ENCODE results near the gene IVNS1ABP. TPM values are rescaled to one million over a fixed set of nuclear protein-coding genes. Genes with fewer than 3 reads are reported as not detected.

Gene IVNS1ABP
- total RNA-seq, 2 donors from 2014 or later: 44.4 to 58.8 TPM

GRCh38 chr1:185319139-185319475 lies 2.1 kb upstream of the IVNS1ABP start:
- no peak for DNase-seq (ENCODE audit: low spot score)
- Histone ChIP-seq H3K36me3 (no peaks in the 10 kb centered on the region), H3K9me3 (no peaks in the 10 kb centered on the region), H3K4me1 (replicated peaks) (no peaks in the 10 kb centered on the region), H3K4me3 (no peak overlapping the region), H3K27ac (no peak overlapping the region), H3K27me3 (replicated peaks; ENCODE audit: insufficient read depth) (no peaks in the 10 kb centered on the region)
- 79% methylated on average over 1 of the region's 1 CpG for WGBS
- TF ChIP-seq POLR2AphosphoS5 (IDR thresholded peaks at IDR 0.05): no peak
- TF ChIP-seq POLR2A (IDR thresholded peaks at IDR 0.05): no peak
- no peak for TF ChIP-seq CTCF (IDR thresholded peaks at IDR 0.05)
- intact Hi-C loops (cut with DNase I): no loop called here

GRCh38 chr1:185318431-185319138 lies 1.5 kb upstream of the IVNS1ABP start:
- Histone ChIP-seq H3K27ac (peak overlapping the region in 1 of 2 donors; percentile 94), H3K4me3 (no peak overlapping the region), H3K36me3 (no peaks in the 10 kb centered on the region), H3K4me1 (replicated peaks) (no peaks in the 10 kb centered on the region), H3K9me3 (no peaks in the 10 kb centered on the region), H3K27me3 (replicated peaks; ENCODE audit: insufficient read depth) (no peaks in the 10 kb centered on the region)
- intact Hi-C loops (cut with DNase I): no loop called here
- WGBS: 50% methylated on average over 10 of the region's 10 CpGs
- TF ChIP-seq CTCF (IDR thresholded peaks at IDR 0.05): no peak
- no peak for TF ChIP-seq POLR2AphosphoS5 (IDR thresholded peaks at IDR 0.05)
- TF ChIP-seq POLR2A (IDR thresholded peaks at IDR 0.05): no peak
- no peak for DNase-seq (ENCODE audit: low spot score)

GRCh38 chr1:185317886-185318310 lies 855 bp upstream of the IVNS1ABP start:
- peak; percentile 9 for DNase-seq (ENCODE audit: low spot score)
- TF ChIP-seq CTCF (IDR thresholded peaks at IDR 0.05): peak in 1 of 4 experiments; percentile 7
- TF ChIP-seq POLR2AphosphoS5 (IDR thresholded peaks at IDR 0.05): no peak
- Histone ChIP-seq H3K27ac (peak overlapping the region; percentile 91 to 94), H3K27me3 (replicated peaks; ENCODE audit: insufficient read depth) (no peaks in the 10 kb centered on the region), H3K4me3 (peak overlapping the region; percentile 82 to 86), H3K9me3 (no peaks in the 10 kb centered on the region), H3K4me1 (replicated peaks) (no peaks in the 10 kb centered on the region), H3K36me3 (no peaks in the 10 kb centered on the region)
- WGBS: 31% methylated on average over 11 of the region's 11 CpGs
- intact Hi-C loops (cut with DNase I): no loop called here

- Histone ChIP-seq H3K4me3 (peak overlapping the region; percentile 82 to 86), H3K9me3 (no peaks in the 10 kb centered on the region), H3K4me1 (replicated peaks) (no peaks in the 10 kb centered on the region), H3K36me3 (no peaks in the 10 kb centered on the region), H3K27ac (peak overlapping the region; percentile 91 to 94), H3K27me3 (replicated peaks; ENCODE audit: insufficient read depth) (no peaks in the 10 kb centered on the region)
- intact Hi-C loops (cut with DNase I): no loop called here
- DNase-seq (ENCODE audit: low spot score): peak; percentile 94
- TF ChIP-seq CTCF (IDR thresholded peaks at IDR 0.05) (no peak), POLR2AphosphoS5 (IDR thresholded peaks at IDR 0.05) (peak; percentile 64), POLR2A (IDR thresholded peaks at IDR 0.05) (peak; percentile 87)
- under 1% methylated on average over 87 of the region's 88 CpGs for WGBS
These were observed 645 bp downstream of the IVNS1ABP start for GRCh38 chr1:185316163-185317033.

All from prostate gland (tissue), 2 donors.